ENCODE data around the gene SH3BP4.

- no peak for TF ChIP-seq CTCF (conservative IDR thresholded peaks at IDR 0.05 in 1 of 2, IDR thresholded peaks at IDR 0.05 in 1 of 2; ENCODE audit: extremely low read depth in 1 of 2, insufficient read depth in 1 of 2, low read depth in 1 of 2, low read length in 2 of 2)
- TF ChIP-seq EZH2 (IDR thresholded peaks at IDR 0.05; ENCODE audit: borderline replicate concordance, low read length) = no peak
Observed at GRCh38 chr2:234995332-234996068, 43.7 kb downstream of the SH3BP4 start.

Data from mammary epithelial cell (primary cell).